Left cardiac atrium (tissue), 4 donors: ENCODE results near the gene LDHAL6A. TPM values are rescaled to one million over a fixed set of nuclear protein-coding genes. Genes with fewer than 3 reads are reported as not detected.

ENCODE experiments used
- ATAC-seq, 2 donors: fragments of 200-7000 bp; cut with Tn5 transposase; one replicate each; pipeline ENCODE4 v1.9.1; 2020; ENCODE audit warnings: mild to moderate bottlenecking in 2 of 2, moderate library complexity in 2 of 2
- DNase-seq: peaks from one replicate; pipeline ENCODE4 v3.0.0-alpha.2; 2020
- intact Hi-C, 2 donors: fragments of 100-400 bp; cut with DNase I; formaldehyde crosslinking; loops; one replicate each; pipeline versions ENCODE4 v1.14.1 to v1.15.1; 2022 to 2023
- total RNA-seq, 2 donors: library from RNA; stranded (reverse); fragmentation: NEBNext Ultra II Directional; extraction: Animal tissue kit (Norgen Biotek cat#: 25700); gene quantifications; one replicate each; pipeline ENCODE4 v1.2.1, GENCODE V29; 2021
- donor health status: DM: no; HTN: yes; CAD: no.
- donor health status: DM: no; HTN: yes; CAD: no; lungs with severe emphysema.
- donor health status: DM: yes; HTN: yes; CAD: no.
- donor health status: Dilated cardiomyopathy.

The LDHAL6A gene
- total RNA-seq, 2 donors from 2014 or later: not detected

DNA sequence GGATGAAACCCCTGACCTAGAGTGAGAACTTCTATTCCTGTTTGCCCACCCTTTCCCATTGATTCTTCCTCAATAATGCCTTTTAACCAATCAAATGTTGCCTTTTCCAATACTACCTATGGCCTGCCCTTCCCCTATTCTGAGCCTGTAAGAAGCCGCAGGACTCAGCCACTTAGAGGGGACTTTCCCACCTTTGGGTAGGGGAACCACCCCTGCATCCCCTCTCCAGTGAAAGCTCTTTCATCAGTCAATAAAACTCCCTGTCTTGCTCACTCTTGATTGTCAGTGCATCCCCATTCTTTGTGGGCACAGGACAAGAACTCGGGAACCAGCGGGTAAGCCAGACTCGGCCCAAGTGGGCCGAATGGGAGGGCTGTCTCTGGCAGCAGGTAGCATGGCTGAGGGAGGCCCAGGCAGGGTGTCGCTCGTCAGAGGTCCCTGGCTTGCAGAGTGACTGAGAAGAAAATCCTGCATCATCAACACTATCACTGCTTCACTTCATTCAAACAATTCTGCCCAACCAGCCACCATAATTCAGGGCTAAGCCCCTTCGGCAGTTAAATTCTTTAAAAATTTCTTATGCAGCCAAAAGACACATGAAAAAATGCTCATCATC is 30.4 kb downstream of the LDHAL6A start:
- intact Hi-C loops: no loop called here
- DNase-seq: no peak
- no peak for ATAC-seq

DNA sequence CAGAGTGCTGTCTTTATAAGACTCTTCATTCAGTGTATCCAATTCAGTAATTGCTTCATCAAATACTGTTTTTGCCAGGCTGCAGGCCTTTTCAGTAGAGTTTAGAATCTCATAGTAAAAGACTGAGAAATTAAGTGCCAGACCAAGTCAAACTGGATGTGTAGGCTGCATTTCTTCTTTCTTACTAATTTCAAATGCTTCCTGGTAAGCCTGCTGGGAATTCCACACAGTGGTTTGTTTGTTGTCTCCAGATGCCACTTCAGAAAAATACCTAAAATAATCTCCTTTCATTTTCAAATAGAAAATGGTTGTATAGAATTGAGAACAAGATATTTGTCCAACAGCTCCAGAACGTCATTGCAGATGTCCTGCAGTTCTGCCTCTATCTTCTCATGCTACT is 34.7 kb downstream of the LDHAL6A start:
- ATAC-seq (no peak), DNase-seq (no peak)
- intact Hi-C loops: no loop called here

DNA sequence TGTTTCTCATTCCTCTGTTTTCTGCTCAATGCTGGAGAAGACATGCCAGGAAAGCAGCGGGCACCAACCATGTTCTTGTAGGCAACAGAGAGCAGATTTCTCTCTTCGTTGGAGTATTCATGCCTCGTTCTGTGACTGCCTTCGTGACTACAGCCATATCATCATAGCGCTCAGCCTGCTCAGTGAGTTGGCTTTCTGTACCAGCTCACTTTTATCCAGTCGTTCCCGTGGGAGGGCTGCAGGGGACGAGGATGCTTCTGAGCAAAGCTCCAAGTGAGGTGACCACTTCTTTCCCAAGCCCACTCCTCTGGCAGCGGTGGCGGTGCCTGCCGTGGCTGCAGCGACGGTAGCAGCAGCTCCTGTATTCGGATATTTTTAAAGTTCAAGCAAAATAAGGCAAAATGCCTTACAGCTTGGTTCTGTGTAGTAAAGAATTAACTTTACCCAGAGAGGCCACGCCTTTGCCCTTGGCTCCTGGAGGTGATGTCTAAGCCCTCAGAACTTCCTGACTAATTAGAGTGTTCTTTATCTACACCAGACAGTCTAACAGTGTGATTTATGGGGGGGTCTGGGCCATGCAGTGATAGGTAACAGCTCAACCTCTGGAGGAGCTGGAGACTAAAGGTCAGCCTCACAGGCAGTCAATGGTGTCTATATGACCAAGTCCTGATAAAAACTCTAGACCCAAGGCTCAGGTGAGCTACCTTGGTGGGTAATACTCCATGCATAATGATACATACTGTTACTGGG is 35.3 kb downstream of the LDHAL6A start:
- DNase-seq (no peak), ATAC-seq (no peak)
- intact Hi-C loops: no loop called here

DNA sequence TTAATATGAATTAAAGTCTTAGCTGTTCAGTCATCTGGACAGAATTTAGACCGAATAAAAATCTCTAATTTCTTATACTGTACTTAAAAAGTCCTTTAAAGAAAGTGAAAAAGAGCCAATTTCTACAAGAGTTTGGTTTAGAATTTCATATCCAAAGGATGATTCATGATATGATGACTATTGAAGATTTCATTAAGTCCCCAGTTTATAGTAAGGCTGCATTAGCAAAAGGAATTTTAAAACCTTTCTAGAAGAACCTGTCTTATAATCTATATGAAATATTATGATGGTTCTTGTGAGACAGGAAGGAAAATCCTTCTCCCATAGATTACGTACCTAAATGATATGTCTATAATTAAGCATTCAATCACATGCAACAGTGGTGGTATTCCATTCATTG is 36.3 kb downstream of the LDHAL6A start:
- intact Hi-C loops: no loop called here

DNA sequence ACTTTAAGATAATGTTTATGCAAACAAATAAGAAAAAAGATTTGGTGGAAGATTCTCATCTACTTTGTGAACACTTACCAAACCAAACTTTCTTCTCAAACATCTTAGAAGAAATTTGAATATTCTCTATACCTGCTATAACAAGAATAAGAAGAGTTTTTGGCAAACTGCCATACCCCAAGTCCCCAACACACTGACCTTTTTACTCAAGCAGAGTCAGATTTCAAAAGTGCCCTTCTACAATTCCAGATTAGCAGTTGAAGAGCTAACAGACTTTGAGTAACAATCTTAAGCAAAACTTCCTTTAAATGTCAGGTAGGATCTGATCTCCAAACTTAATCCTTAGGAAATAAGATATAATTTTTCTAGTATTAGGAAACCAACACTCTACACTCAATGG is 37.2 kb downstream of the LDHAL6A start:
- intact Hi-C loops: no loop called here
- ATAC-seq (no peak), DNase-seq (no peak)

More for the DNA sequence above, 36.3 kb downstream of the LDHAL6A start:
- DNase-seq (no peak), ATAC-seq (no peak)

- ATAC-seq (no peak), DNase-seq (no peak)
- intact Hi-C loops: no loop called here
These were observed 37.7 kb downstream of the LDHAL6A start for GRCh38 chr11:18493310-18493709.

DNA sequence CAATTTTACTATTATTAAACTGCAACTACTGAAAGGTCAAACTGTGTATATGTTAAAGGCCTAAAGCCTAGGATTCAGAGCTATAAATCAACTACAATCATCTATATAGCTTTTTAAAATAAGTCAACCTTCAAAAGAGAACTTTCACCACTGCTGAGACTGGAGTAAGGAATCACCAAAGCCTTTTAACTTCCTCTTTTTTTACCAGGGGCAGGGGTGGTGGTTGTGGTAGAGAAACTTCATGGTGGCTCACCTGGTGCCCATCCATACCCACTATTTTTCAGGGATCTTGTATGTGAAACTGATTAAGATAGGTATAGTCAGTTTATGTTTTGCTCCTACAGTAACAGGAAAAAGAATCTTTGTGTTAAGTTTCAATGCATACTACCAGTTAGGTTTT is 39.6 kb downstream of the LDHAL6A start:
- DNase-seq: no peak
- intact Hi-C loops: no loop called here
- ATAC-seq: no peak

DNA sequence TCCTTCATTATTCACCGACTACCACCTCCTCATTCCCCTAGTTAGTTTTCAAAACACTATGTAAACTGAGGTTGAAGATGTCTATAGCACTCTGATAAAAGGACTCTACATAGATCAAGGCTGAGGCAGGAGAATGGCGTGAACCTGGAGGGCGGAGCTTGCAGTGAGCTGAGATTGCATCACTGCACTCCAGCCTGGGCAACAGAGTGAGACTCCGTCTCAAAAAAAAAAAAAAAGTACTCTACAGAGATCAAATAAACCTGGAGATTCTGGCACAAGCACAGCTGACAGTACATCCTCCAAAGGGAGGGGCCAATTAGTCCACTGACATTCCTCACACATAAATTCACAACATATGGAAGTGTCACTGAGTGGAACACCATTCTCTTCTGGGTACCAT is 40.0 kb downstream of the LDHAL6A start:
- DNase-seq: no peak
- intact Hi-C loops: no loop called here
- no peak for ATAC-seq

DNA sequence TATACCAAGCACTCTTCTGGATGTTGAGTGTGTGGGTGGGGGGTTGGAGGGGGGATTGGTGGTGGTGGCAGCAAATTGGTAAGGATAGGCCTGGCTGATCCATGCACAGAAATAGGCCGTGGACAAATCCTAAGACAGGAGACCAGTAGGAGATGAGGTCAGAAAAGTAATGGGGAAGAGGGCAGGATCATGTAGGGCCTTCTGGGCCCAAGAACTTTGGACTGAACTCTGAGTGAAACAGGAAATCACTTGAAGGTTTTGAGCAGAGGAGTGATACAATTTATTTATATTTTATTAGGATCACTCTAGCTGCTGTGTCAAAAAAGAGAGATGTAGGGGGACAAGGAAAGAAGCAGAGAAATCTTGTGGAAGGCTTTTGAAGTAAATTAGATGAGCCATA is 42.4 kb downstream of the LDHAL6A start:
- DNase-seq: no peak
- intact Hi-C loops: no loop called here
- ATAC-seq: no peak

GRCh38 chr11:18501629-18502028 is 46.0 kb downstream of the LDHAL6A start:
- DNase-seq (no peak), ATAC-seq (no peak)
- intact Hi-C loops: no loop called here

GRCh38 chr11:18502352-18502751 is 46.7 kb downstream of the LDHAL6A start:
- ATAC-seq (no peak), DNase-seq (no peak)
- intact Hi-C loops: no loop called here

DNA sequence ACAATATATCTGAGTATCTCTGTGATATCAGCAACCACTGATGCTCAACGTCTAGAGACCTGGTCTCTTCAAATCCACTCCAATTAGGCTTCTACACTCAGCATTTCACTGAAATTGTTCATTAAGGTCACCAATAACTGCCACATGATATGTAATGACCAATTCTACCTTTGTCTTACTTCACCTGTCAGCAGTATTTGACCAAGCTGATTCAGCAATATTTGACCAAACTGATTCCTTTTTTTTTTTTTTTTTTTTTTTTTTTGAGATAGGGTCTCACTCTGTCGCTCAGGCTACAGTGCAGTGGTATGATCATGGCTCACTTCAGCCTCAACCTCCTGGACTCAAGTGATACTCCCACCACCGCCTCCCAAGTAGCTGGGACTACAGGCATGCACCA is 65.5 kb downstream of the LDHAL6A start:
- ATAC-seq: no peak
- intact Hi-C loops: loop anchor here in 1 of 2 donors (10.0 kb wide), 1 partner anchor 196 kb away; the partner anchor contains the start of genes GTF2H1 and HPS5
- DNase-seq: no peak

GRCh38 chr11:18522388-18522787 is 66.7 kb downstream of the LDHAL6A start:
- ATAC-seq: no peak
- DNase-seq: no peak
- intact Hi-C loops: loop anchor here in 1 of 2 donors (10.0 kb wide), 1 partner anchor 198 kb away; the partner anchor contains the start of genes GTF2H1 and HPS5

DNA sequence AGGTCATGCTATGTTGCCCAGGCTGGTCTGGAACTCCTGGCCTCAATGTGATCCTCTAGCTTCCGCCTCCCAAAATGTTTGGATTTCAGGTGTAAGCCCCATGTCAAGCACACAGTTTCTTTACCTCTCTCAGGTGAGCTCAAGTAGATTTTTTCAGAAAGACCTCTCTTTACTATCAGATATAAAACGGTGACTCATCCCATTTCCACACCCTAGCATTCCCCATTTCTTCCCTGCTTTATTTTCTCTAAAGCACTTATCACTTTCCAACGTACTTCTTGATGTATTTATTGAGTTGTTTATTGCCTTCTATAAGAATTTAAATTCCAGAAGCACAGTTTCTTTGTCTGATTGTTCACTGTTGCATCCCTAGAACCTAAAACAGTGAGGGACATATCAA is 67.4 kb downstream of the LDHAL6A start:
- DNase-seq (no peak), ATAC-seq (no peak)
- intact Hi-C loops: loop anchor here in 1 of 2 donors (10.0 kb wide), 1 partner anchor 198 kb away; the partner anchor contains the start of genes GTF2H1 and HPS5

- no peak for ATAC-seq
- DNase-seq: no peak
- intact Hi-C loops: loop anchor here in 1 of 2 donors (10.0 kb wide), 1 partner anchor 199 kb away; the partner anchor contains the start of genes GTF2H1 and HPS5
These were observed 68.6 kb downstream of the LDHAL6A start for GRCh38 chr11:18524248-18524647.

DNA sequence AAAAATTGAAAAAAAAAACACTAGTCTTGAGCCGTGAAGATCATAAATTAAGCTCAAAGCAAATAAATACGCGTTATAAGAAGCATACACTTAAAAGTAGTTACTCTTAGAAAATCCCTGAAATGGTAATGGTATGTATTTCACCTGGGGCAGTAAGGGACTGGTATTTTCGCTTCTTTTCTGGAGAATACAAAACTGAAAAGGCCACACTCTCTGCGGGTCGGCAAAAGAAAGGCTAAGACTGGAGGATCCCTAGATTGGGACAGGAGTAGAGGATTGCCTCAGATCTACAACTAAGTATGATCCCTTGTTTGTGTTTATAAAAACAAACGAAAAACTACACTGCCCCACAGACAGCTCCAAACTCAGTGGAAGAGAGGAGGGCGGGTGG is 70.5 kb downstream of the LDHAL6A start:
- intact Hi-C loops: loop anchor here in 1 of 2 donors (5.0 to 10.0 kb wide), 2 partner anchors 106 to 201 kb away; partner anchors contain the start of genes GTF2H1, HPS5 and SPTY2D1
- DNase-seq (no peak), ATAC-seq (no peak)

- peak; percentile 97 for DNase-seq
- intact Hi-C loops: loop anchor here in 1 of 2 donors (5.0 to 10.0 kb wide), 2 partner anchors 106 to 202 kb away; partner anchors contain the start of genes GTF2H1, HPS5 and SPTY2D1
- ATAC-seq: peak; percentile 99 to 100
These were observed 71.1 kb downstream of the LDHAL6A start, which contains the start of gene TSG101 for GRCh38 chr11:18526521-18527296. TSS of gene TSG101 (minus strand) at chr11:18526942. CDS start at chr11:18526816, 126 bp downstream.

- intact Hi-C loops: loop anchor here in 1 of 2 donors (5.0 to 10.0 kb wide), 2 partner anchors 105 to 203 kb away; partner anchors contain the start of genes GTF2H1, HPS5 and SPTY2D1
- DNase-seq (no peak), ATAC-seq (peak in 1 of 2 donors; percentile 3)
These were observed 71.9 kb downstream of the LDHAL6A start for GRCh38 chr11:18527512-18527911.
